Stomach (tissue), 9 donors: Measurements from ENCODE around the gene SPRR3. TPM values are rescaled to one million over a fixed set of nuclear protein-coding genes. Genes with fewer than 3 reads are reported as not detected.

ENCODE experiments used
- DNase-seq, 2 donors: peaks; one replicate each; pipeline versions ENCODE4 v3.0.0 to v3.0.0-alpha.2; 2013 to 2019
- H3K27ac ChIP-seq, 5 donors: fragments of 200-600 bp in 4 of 5; sonication (generic) in 4 of 5; one replicate each; pipeline ENCODE4 v1.5.1; 2013 to 2019; ENCODE audit warnings: mild to moderate bottlenecking in 1 of 5, moderate library complexity in 1 of 5
- H3K27me3 ChIP-seq, 3 donors: fragments of 200-600 bp; sonication (generic); one replicate each; pipeline ENCODE4 v1.5.1; 2017 to 2019; ENCODE audit warnings: mixed run types in 1 of 3
- H3K36me3 ChIP-seq, 4 donors: fragments of 200-600 bp; sonication (generic); 1 replicate in 3 of 4; 2 replicates in 1 of 4; pipeline ENCODE4 v1.5.1; 2016 to 2019
- H3K4me1 ChIP-seq, 4 donors: fragments of 200-600 bp; sonication (generic); one replicate each; pipeline ENCODE4 v1.5.1; 2016 to 2019
- H3K4me3 ChIP-seq, 4 donors: fragments of 200-600 bp; sonication (generic) in 3 of 4; one replicate each; pipeline ENCODE4 v1.5.1; 2016 to 2019; ENCODE audit warnings: mild to moderate bottlenecking in 1 of 4
- H3K9me3 ChIP-seq, 4 donors: fragments of 200-600 bp; sonication (generic); one replicate each; pipeline ENCODE4 v1.5.1; 2016 to 2019
- CTCF ChIP-seq, 7 experiments: fragments of 450-650 bp in 4 of 7; fragments of 200-600 bp in 3 of 7; sonication (generic) in 3 of 7; IDR thresholded peaks; one replicate each; pipeline ENCODE4 v1.5.1; 2016 to 2019; ENCODE audit warnings: antibody characterized with exemption in 7 of 7, control low read depth in 2 of 7, mild to moderate bottlenecking in 1 of 7
- EP300 ChIP-seq: sonication (generic); formaldehyde crosslinking; IDR thresholded peaks from one replicate; pipeline ENCODE4 v1.6.1; 2017; ENCODE audit warnings: antibody characterized with exemption
- POLR2A ChIP-seq, 4 donors: fragments of 450-650 bp; IDR thresholded peaks; one replicate each; pipeline ENCODE4 v1.6.1; 2016; ENCODE audit warnings: antibody characterized with exemption in 4 of 4, control low read depth in 2 of 4, mild to moderate bottlenecking in 1 of 4, moderate library complexity in 1 of 4
- POLR2AphosphoS5 ChIP-seq, 3 donors: sonication (generic); formaldehyde crosslinking; IDR thresholded peaks; one replicate each; pipeline ENCODE4 v1.6.1; 2016; ENCODE audit warnings: antibody characterized with exemption in 3 of 3
- WGBS, 5 donors: extraction: QIAGEN DNeasy Blood & Tissue Kit in 3 of 5; methylation state at CpG; one replicate each; pipeline versions ENCODE4 v1.1.5 to v1.1.7; 2013 to 2018; 5-methylcytosine and 5-hydroxymethylcytosine counted together
- intact Hi-C: fragments of 100-400 bp; cut with DNase I; formaldehyde crosslinking; loops from one replicate; pipeline ENCODE4 v1.15.1; 2023; ENCODE audit warnings: low total_unique reads
- polyA plus RNA-seq, 3 donors: library from polyadenylated mRNA; stranded (reverse); fragments of 200-250 nt; gene quantifications; one replicate each; pipeline ENCODE4 v1.2.3, GENCODE V29; 2013
- total RNA-seq, 5 donors: library from RNA; depleted of rRNA; stranded (reverse); fragments of >200 nt; gene quantifications; one replicate each; pipeline versions ENCODE4 v1.1.0 to v1.2.3, GENCODE V29; 2014 to 2016
- donor health status: healthy with polysubstance abuse.
- donor health status: Bipolar disorder and iron deficiency.
- donor health status: healthy.

Gene SPRR3
- total and polyA plus RNA-seq, 8 donors: 3.1 to 932 (median 12.8) TPM; not detected in 5

GRCh38 chr1:152983234-152983633, 18.3 kb upstream of the SPRR3 start:
- intact Hi-C loops: no loop called here
- Histone ChIP-seq H3K4me3 (no peak overlapping the region), H3K27me3 (peaks cover 0 to 20% (median 0%) of the 10 kb centered on the region in 3 donors), H3K36me3 (no peaks in the 10 kb centered on the region), H3K9me3 (no peaks in the 10 kb centered on the region), H3K27ac (no peak overlapping the region), H3K4me1 (no peaks in the 10 kb centered on the region)
- peak in 1 of 2 donors; percentile 74 for DNase-seq
- no peak for TF ChIP-seq POLR2AphosphoS5 (IDR thresholded peaks at IDR 0.05)
- TF ChIP-seq CTCF (IDR thresholded peaks at IDR 0.05): no peak
- TF ChIP-seq EP300: no peak

- no peak for TF ChIP-seq CTCF (IDR thresholded peaks at IDR 0.05)
- TF ChIP-seq POLR2A (IDR thresholded peaks at IDR 0.05): no peak
- TF ChIP-seq EP300: no peak
- no peak for TF ChIP-seq POLR2AphosphoS5 (IDR thresholded peaks at IDR 0.05)
- no peak within 1 kb of the TSS for H3K4me3 ChIP-seq
- H3K27ac ChIP-seq: no peak within 1 kb of the TSS
- H3K9me3 ChIP-seq: no peaks in the 10 kb centered on the region
- DNase-seq: peak in 1 of 2 donors; percentile 34
- H3K4me1 ChIP-seq: no peaks in the 10 kb centered on the region
- no peaks in the 10 kb centered on the region for H3K36me3 ChIP-seq
- peaks cover 0 to 20% (median 0%) of the 10 kb centered on the region in 3 donors for H3K27me3 ChIP-seq
- 46 to 67% (median 57%) methylated on average over 3 of the region's 3 CpGs for WGBS, 5 donors
- intact Hi-C loops: no loop called here
Observed at GRCh38 chr1:152983743-152984142, 17.8 kb upstream of the SPRR3 start, which contains the start of gene SPRR1A. Gene SPRR1A, plus strand, starts transcription at chr1:152984081. Its CDS starts 1,150 bp downstream, at chr1:152985231.

GRCh38 chr1:152986578-152986977, 15.0 kb upstream of the SPRR3 start:
- no peaks in the 10 kb centered on the region for H3K36me3 ChIP-seq
- peaks cover 0 to 16% (median 0%) of the 10 kb centered on the region in 3 donors for H3K27me3 ChIP-seq
- H3K9me3 ChIP-seq: no peaks in the 10 kb centered on the region
- no peak for DNase-seq
- no peak overlapping the region for H3K4me3 ChIP-seq
- H3K4me1 ChIP-seq: no peaks in the 10 kb centered on the region
- WGBS, 5 donors: 88 to 95% (median 91%) methylated on average over 2 of the region's 2 CpGs
- intact Hi-C loops: no loop called here
- no peak overlapping the region for H3K27ac ChIP-seq
- TF ChIP-seq POLR2AphosphoS5 (IDR thresholded peaks at IDR 0.05): no peak
- no peak for TF ChIP-seq POLR2A (IDR thresholded peaks at IDR 0.05)
- no peak for TF ChIP-seq EP300
- TF ChIP-seq CTCF (IDR thresholded peaks at IDR 0.05): no peak

- H3K36me3 ChIP-seq: no peaks in the 10 kb centered on the region
- no peaks in the 10 kb centered on the region for H3K27me3 ChIP-seq
- WGBS, 5 donors: 75 to 87% (median 84%) methylated on average over 6 of the region's 6 CpGs
- peaks cover 0 to 8% (median 2%) of the 10 kb centered on the region in 4 donors for H3K9me3 ChIP-seq
- no peak for DNase-seq
- TF ChIP-seq CTCF (IDR thresholded peaks at IDR 0.05) (no peak), POLR2AphosphoS5 (IDR thresholded peaks at IDR 0.05) (no peak), EP300 (no peak), POLR2A (IDR thresholded peaks at IDR 0.05) (no peak)
- H3K4me3 ChIP-seq: no peak overlapping the region
- H3K4me1 ChIP-seq: no peaks in the 10 kb centered on the region
- no peak overlapping the region for H3K27ac ChIP-seq
- intact Hi-C loops: no loop called here
Observed at GRCh38 chr1:152993186-152993585, 8.4 kb upstream of the SPRR3 start.
